Keratinocyte (primary cell): Measurements from ENCODE around the gene SAMD3. TPM values are rescaled to one million over a fixed set of nuclear protein-coding genes. Genes with fewer than 3 reads are reported as not detected.

ENCODE experiments used
- DNase-seq: peaks from one replicate; pipeline ENCODE4 v3.0.0-alpha.2; 2011; ENCODE audit warnings: low read depth, missing footprints, low spot score
- FAIRE-seq: peaks from 2 replicates; lab custom pipeline; 2011; peaks lifted over from hg19 to GRCh38; lab: Jason Lieb, UNC
- H2AFZ ChIP-seq: 2 replicates; pipeline ENCODE4 v1.6.0; 2012; ENCODE audit warnings: low read length, control low read depth, inconsistent platforms; ENCODE audit not compliant: control insufficient read depth
- H3K27ac ChIP-seq: 2 replicates; pipeline ENCODE4 v1.5.1; 2011; ENCODE audit warnings: low read length; ENCODE audit not compliant: control insufficient read depth, insufficient read depth
- H3K27me3 ChIP-seq: 3 replicates; pipeline ENCODE4 v1.6.0; 2011; ENCODE audit warnings: low read length; ENCODE audit not compliant: control insufficient read depth, insufficient read depth; ENCODE audit errors: extremely low read depth
- H3K36me3 ChIP-seq, 2 experiments: 2 replicates in 1 of 2; 3 replicates in 1 of 2; pipeline ENCODE4 v1.5.1; 2011; ENCODE audit warnings: low read length in 2 of 2, mild to moderate bottlenecking in 1 of 2; ENCODE audit not compliant: control insufficient read depth in 2 of 2, insufficient read depth in 2 of 2; ENCODE audit errors: extremely low read depth in 1 of 2
- H3K4me1 ChIP-seq: 3 replicates; pipeline ENCODE4 v1.5.1; 2011; ENCODE audit warnings: low read length; ENCODE audit not compliant: control insufficient read depth, insufficient read depth; ENCODE audit errors: extremely low read depth
- H3K4me2 ChIP-seq: 3 replicates; pipeline ENCODE4 v1.6.0; 2011; ENCODE audit warnings: low read depth, low read length; ENCODE audit not compliant: control insufficient read depth, insufficient read depth; ENCODE audit errors: extremely low read depth
- H3K4me3 ChIP-seq, 3 experiments: fragments of 200-600 bp in 1 of 3; sonication (generic) in 1 of 3; 2 replicates in 2 of 3; 3 replicates in 1 of 3; pipeline ENCODE4 v1.5.1; 2011 to 2016; ENCODE audit warnings: low read length in 3 of 3, mild to moderate bottlenecking in 3 of 3, control low read depth in 2 of 3, inconsistent platforms in 1 of 3, low read depth in 1 of 3, mixed read lengths in 1 of 3, mixed run types in 1 of 3, moderate library complexity in 1 of 3; ENCODE audit not compliant: control insufficient read depth in 2 of 3, insufficient read depth in 2 of 3; ENCODE audit errors: extremely low read depth in 1 of 3
- H3K79me2 ChIP-seq: 2 replicates; pipeline ENCODE4 v1.6.0; 2012; ENCODE audit warnings: low read length; ENCODE audit not compliant: control insufficient read depth, insufficient read depth
- H3K9ac ChIP-seq: 3 replicates; pipeline ENCODE4 v1.6.0; 2011; ENCODE audit warnings: low read length; ENCODE audit not compliant: control insufficient read depth, insufficient read depth; ENCODE audit errors: extremely low read depth
- H3K9me1 ChIP-seq: 3 replicates; pipeline ENCODE4 v1.6.0; 2011; ENCODE audit warnings: low read length; ENCODE audit not compliant: control insufficient read depth, insufficient read depth; ENCODE audit errors: extremely low read depth
- H3K9me3 ChIP-seq: 2 replicates; pipeline ENCODE4 v1.5.1; 2012; ENCODE audit warnings: low read depth, low read length; ENCODE audit not compliant: control insufficient read depth
- H4K20me1 ChIP-seq: 3 replicates; pipeline ENCODE4 v1.6.0; 2011; ENCODE audit warnings: low read length; ENCODE audit not compliant: control insufficient read depth, insufficient read depth; ENCODE audit errors: extremely low read depth
- CTCF ChIP-seq, 3 experiments: IDR thresholded peaks in 1 of 3; conservative IDR thresholded peaks in 1 of 3; optimal IDR thresholded peaks in 1 of 3; 2 replicates in 2 of 3; 3 replicates in 1 of 3; pipeline versions ENCODE3 to v1.5.1; 2011; ENCODE audit warnings: low read length in 3 of 3, mild to moderate bottlenecking in 3 of 3, moderate library complexity in 2 of 3, control low read depth in 1 of 3, inconsistent platforms in 1 of 3; ENCODE audit not compliant: insufficient read depth in 2 of 3; ENCODE audit errors: extremely low read depth in 1 of 3
- EZH2 ChIP-seq: IDR thresholded peaks from one replicate; pipeline ENCODE4 v1.6.1; 2012; ENCODE audit warnings: inconsistent platforms, mild to moderate bottlenecking, low read length, moderate library complexity
- dilution Hi-C: fragments of 300-500 bp; cut with MboI; formaldehyde crosslinking; loops from one replicate; pipeline ENCODE4 v1.7.0; 2020; ENCODE audit warnings: low sequenced_read_pairs; ENCODE audit not compliant: extremely low pct_ligation_motif_present
- polyA plus RNA-seq, 5 experiments: library from polyadenylated mRNA; depleted of rRNA in 3 of 5; stranded (reverse) in 3 of 5; stranded (forward) in 1 of 5; unstranded in 1 of 5; fragments of >200 nt; gene quantifications; 1 replicate in 1 of 5; 2 replicates in 3 of 5; 3 replicates in 1 of 5; pipeline versions ENCODE4 v1.2.1 to v1.2.3, GENCODE V29; 2011 to 2012; ENCODE audit warnings: missing spikeins in 2 of 5, low read depth in 1 of 5, low replicate concordance in 1 of 5

Gene SAMD3
- polyA plus RNA-seq, 1 donor (not counting 4 experiments of a cell fraction or from before 2014, with no cell fraction given) = 5.4 TPM

- FAIRE-seq = no peak
- Histone ChIP-seq H2AFZ (no peak overlapping the region), H3K27ac (no peak overlapping the region), H3K36me3 (no peaks in the 10 kb centered on the region), H3K9me1 (no peaks in the 10 kb centered on the region), H3K4me3 (no peak overlapping the region), H3K9me3 (no peaks in the 10 kb centered on the region), H3K4me2 (no peak overlapping the region), H3K79me2 (no peaks in the 10 kb centered on the region), H3K27me3 (no peaks in the 10 kb centered on the region), H3K4me1 (no peaks in the 10 kb centered on the region), H3K9ac (no peak overlapping the region), H4K20me1 (no peaks in the 10 kb centered on the region)
- dilution Hi-C loops = no loop called here
- DNase-seq = no peak
- TF ChIP-seq EZH2 = no peak
- no peak for TF ChIP-seq CTCF (optimal IDR thresholded peaks at IDR 0.05 in 1 of 3, IDR thresholded peaks at IDR 0.05 in 1 of 3, conservative IDR thresholded peaks at IDR 0.05 in 1 of 3; ENCODE audit: extremely low read depth in 1 of 3, insufficient read depth in 2 of 3, low read length in 3 of 3)
Measured at GRCh38 chr6:130218134-130218533, 4.6 kb downstream of the SAMD3 start.

GRCh38 chr6:130216620-130217019 lies 6.1 kb downstream of the SAMD3 start:
- TF ChIP-seq CTCF (optimal IDR thresholded peaks at IDR 0.05 in 1 of 3, IDR thresholded peaks at IDR 0.05 in 1 of 3, conservative IDR thresholded peaks at IDR 0.05 in 1 of 3; ENCODE audit: extremely low read depth in 1 of 3, insufficient read depth in 2 of 3, low read length in 3 of 3) = no peak
- no peak for TF ChIP-seq EZH2
- no peak overlapping the region for H3K9ac ChIP-seq
- no peaks in the 10 kb centered on the region for H3K27me3 ChIP-seq
- no peaks in the 10 kb centered on the region for H3K9me3 ChIP-seq
- H3K4me3 ChIP-seq = no peak overlapping the region
- no peak overlapping the region for H2AFZ ChIP-seq
- FAIRE-seq = no peak
- dilution Hi-C loops = no loop called here
- H3K79me2 ChIP-seq = no peaks in the 10 kb centered on the region
- DNase-seq = no peak
- no peak overlapping the region for H3K4me2 ChIP-seq
- H3K36me3 ChIP-seq = no peaks in the 10 kb centered on the region
- no peaks in the 10 kb centered on the region for H3K4me1 ChIP-seq
- H3K9me1 ChIP-seq = no peaks in the 10 kb centered on the region
- H3K27ac ChIP-seq = no peak overlapping the region
- H4K20me1 ChIP-seq = no peaks in the 10 kb centered on the region
